ENCODE measurements around the gene TMEM117. TPM values are rescaled to one million over a fixed set of nuclear protein-coding genes. Genes with fewer than 3 reads are reported as not detected.

TMEM117 gene
- total and polyA plus RNA-seq, 10 of the 15 experiments (the other 5 are each of a cell fraction or from before 2014, with no cell fraction given): 3.1 to 8.2 (median 6.1) TPM

DNA sequence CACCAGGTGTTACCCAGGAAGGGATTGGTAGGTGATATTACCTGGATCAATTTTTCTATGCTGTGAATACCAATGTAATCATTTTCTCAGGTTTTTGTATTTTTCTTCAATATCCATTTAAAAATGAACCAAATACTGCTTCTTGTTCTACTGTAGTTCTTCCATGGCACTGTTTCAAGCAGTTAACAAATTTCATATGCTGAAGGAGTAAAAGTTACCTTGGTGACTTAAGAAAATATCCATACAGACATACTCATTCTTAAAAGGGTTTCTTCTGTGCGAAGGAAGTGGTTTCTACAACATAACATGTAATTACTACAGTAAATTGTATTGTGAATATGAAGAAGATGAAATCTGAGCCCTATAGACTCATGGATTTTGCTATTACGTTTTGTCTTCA lies 222.5 kb downstream of the TMEM117 start (continued):
- TF ChIP-seq, protein P1, sequence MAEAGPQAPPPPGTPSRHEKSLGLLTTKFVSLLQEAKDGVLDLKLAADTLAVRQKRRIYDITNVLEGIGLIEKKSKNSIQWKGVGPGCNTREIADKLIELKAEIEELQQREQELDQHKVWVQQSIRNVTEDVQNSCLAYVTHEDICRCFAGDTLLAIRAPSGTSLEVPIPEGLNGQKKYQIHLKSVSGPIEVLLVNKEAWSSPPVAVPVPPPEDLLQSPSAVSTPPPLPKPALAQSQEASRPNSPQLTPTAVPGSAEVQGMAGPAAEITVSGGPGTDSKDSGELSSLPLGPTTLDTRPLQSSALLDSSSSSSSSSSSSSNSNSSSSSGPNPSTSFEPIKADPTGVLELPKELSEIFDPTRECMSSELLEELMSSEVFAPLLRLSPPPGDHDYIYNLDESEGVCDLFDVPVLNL (IDR thresholded peaks at IDR 0.05; ENCODE audit: low read depth, low read length): no peak
- no peak for TF ChIP-seq BCL11A (IDR thresholded peaks at IDR 0.05; ENCODE audit: low read depth, low read length)
- TF ChIP-seq SREBF1 (IDR thresholded peaks at IDR 0.05; ENCODE audit: low read length): no peak
- TF ChIP-seq CBX5 (IDR thresholded peaks at IDR 0.05; ENCODE audit: low read depth): no peak
- no peak for TF ChIP-seq NFIC (IDR thresholded peaks at IDR 0.05; ENCODE audit: low read depth, low read length)
- no peak for TF ChIP-seq ATF2 (IDR thresholded peaks at IDR 0.05; ENCODE audit: low read length)
- no peak for TF ChIP-seq ZNF384 (IDR thresholded peaks at IDR 0.05; ENCODE audit: borderline replicate concordance, low read depth, low read length)
- no peak for TF ChIP-seq TCF12 (IDR thresholded peaks at IDR 0.05; ENCODE audit: low read depth, low read length)

DNA sequence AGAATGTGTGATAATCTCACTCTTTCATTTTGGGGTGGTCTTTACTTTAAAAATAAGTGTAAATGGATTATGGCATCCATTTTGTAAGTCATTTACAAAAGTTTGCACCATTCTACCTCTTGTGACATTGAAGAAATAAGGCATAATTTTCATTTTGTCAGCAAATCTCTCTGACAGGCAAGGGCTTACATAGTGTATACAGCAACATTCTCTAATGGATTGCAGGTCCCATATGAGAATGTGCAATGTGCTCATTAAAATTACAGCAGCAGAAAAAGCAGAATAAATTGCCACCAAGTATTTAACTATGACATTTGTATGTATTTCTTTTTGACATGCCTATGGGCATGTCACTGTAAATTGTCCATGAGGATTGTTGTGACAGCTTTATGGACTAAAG lies 223.6 kb downstream of the TMEM117 start:
- SMC1A ChIA-PET (ENCODE audit: uncharacterized antibody, unreplicated experiment): interaction anchor here (1.2 kb wide), 1 partner anchor 11 kb away, joined by 3 read pairs; no protein-coding TSS in a partner anchor
- H3K36me3 ChIP-seq (ENCODE audit: control insufficient read depth in 2 of 2, insufficient read depth in 2 of 2, low read length in 1 of 2): no peaks in the 10 kb centered on the region
- FAIRE-seq (no peak), ATAC-seq (no peak), DNase-seq (ENCODE audit: low read depth, low spot score) (no peak)
- no peaks in the 10 kb centered on the region for H4K20me1 ChIP-seq (ENCODE audit: control insufficient read depth, insufficient read depth)
- no peak for TF ChIP-seq SUZ12 (IDR thresholded peaks at IDR 0.05; ENCODE audit: unreplicated experiment)
- TF ChIP-seq MEF2A (IDR thresholded peaks at IDR 0.05; ENCODE audit: insufficient read depth, low read depth, low read length): no peak
- no peak for TF ChIP-seq NRF1 (conservative IDR thresholded peaks at IDR 0.05; ENCODE audit: low read depth, low read length)
- TF ChIP-seq SREBF2 (IDR thresholded peaks at IDR 0.05; ENCODE audit: low read length): no peak
- TF ChIP-seq IKZF2 (IDR thresholded peaks at IDR 0.05): no peak
- TF ChIP-seq SMAD5 (IDR thresholded peaks at IDR 0.05; ENCODE audit: low read depth): no peak
- no peak for TF ChIP-seq POLR2AphosphoS2 (IDR thresholded peaks at IDR 0.05; ENCODE audit: low read depth, low read length)
- TF ChIP-seq PRDM15 (CRISPR knock-in tag; IDR thresholded peaks at IDR 0.05): no peak
- no peak for TF ChIP-seq PML (IDR thresholded peaks at IDR 0.05; ENCODE audit: low read length)
- TF ChIP-seq SIX5 (IDR thresholded peaks at IDR 0.05; ENCODE audit: low read depth, low read length, severe bottlenecking): no peak
- TF ChIP-seq MTA3 (IDR thresholded peaks at IDR 0.05; ENCODE audit: borderline replicate concordance, low read length): no peak
- no peak for TF ChIP-seq RELA (IDR thresholded peaks at IDR 0.05; ENCODE audit: borderline replicate concordance, partially characterized antibody)
- no peak overlapping the region for H3K9ac ChIP-seq (ENCODE audit: control insufficient read depth, insufficient read depth, low read length)
- H3K4me2 ChIP-seq (ENCODE audit: control insufficient read depth, insufficient read depth): no peak overlapping the region
- H3K9me3 ChIP-seq (replicated peaks; ENCODE audit: control insufficient read depth, insufficient read depth, low read length): no peaks in the 10 kb centered on the region
- intact Hi-C loops (cut with micrococcal nuclease; ENCODE audit: unreplicated experiment) (no loop called here), in situ Hi-C loops (cut with MboI) (no loop called here)
- no peaks in the 10 kb centered on the region for H3K79me2 ChIP-seq (ENCODE audit: control insufficient read depth, insufficient read depth, low read length)
- no peak overlapping the region for H3K4me3 ChIP-seq
- CTCF ChIA-PET: no interaction called here
- no peak overlapping the region for H2AFZ ChIP-seq (ENCODE audit: control insufficient read depth, low read depth, low read length)
- POLR2A ChIA-PET: no interaction called here
- RAD21 ChIA-PET (ENCODE audit: unreplicated experiment): no interaction called here
- no peaks in the 10 kb centered on the region for H3K4me1 ChIP-seq (ENCODE audit: control insufficient read depth, insufficient read depth, low read length)
- no peak overlapping the region for H3K27ac ChIP-seq (ENCODE audit: control insufficient read depth, insufficient read depth)
- H3K27me3 ChIP-seq (replicated peaks in 1 of 2; ENCODE audit: control insufficient read depth in 2 of 2, insufficient read depth in 2 of 2, low read length in 1 of 2): no peaks in the 10 kb centered on the region
- no TSS peak for BruUV-seq (replicated peaks)
